ENCODE data around the gene ZCCHC12. TPM values are rescaled to one million over a fixed set of nuclear protein-coding genes. Genes with fewer than 3 reads are reported as not detected.

Gene ZCCHC12
- total RNA-seq, 1 experiment from 2014 or later: 0.87 TPM

DNA sequence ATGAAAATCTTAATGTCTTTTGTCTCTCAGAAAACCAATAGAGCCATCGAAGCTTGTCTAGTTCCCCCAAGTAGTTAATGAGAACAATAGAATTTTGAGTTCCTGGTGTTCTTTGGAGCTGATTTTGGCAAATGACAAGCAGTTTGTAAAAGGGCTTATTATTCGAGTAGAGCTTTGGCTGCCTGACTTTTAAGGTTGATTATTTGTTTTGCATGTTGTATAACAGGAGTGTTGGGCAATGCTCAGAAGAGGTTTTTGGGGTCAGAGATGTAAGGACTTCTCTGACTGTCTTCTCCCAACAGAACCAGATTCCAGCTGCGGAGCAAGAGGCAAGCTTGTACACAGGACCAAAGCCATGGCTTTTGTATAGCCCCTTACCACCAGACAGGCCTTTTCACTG, 30.0 kb downstream of the ZCCHC12 start:
- no peaks in the 10 kb centered on the region for H3K4me1 Mint-ChIP-seq
- no peak overlapping the region for H3K27ac Mint-ChIP-seq
- no peaks in the 10 kb centered on the region for H3K36me3 Mint-ChIP-seq
- H3K27me3 Mint-ChIP-seq (ENCODE audit: low read depth): peaks cover 7% of the 10 kb centered on the region
- DNase-seq (ENCODE audit: low spot score) (no peak), ATAC-seq (no peak)
- ChIA-PET CTCF (interaction anchor here (2.2 kb wide), 1 partner anchor 14 kb away, joined by 6 read pairs; no protein-coding TSS in a partner anchor), POLR2A (no interaction called here)
- no peak overlapping the region for H3K4me3 Mint-ChIP-seq
- H3K9me3 Mint-ChIP-seq: no peaks in the 10 kb centered on the region
- TF ChIP-seq SP1 (CRISPR knock-in tag; conservative IDR thresholded peaks at IDR 0.05) (no peak), ZNF396 (CRISPR knock-in tag; IDR thresholded peaks at IDR 0.05; ENCODE audit: borderline replicate concordance) (no peak), FOXP4 (CRISPR knock-in tag; IDR thresholded peaks at IDR 0.05) (no peak), ATF1 (CRISPR knock-in tag; IDR thresholded peaks at IDR 0.05) (no peak), TEAD4 (CRISPR knock-in tag; IDR thresholded peaks at IDR 0.05) (no peak), GRHL2 (CRISPR knock-in tag; IDR thresholded peaks at IDR 0.05; ENCODE audit: insufficient replicate concordance, severe bottlenecking) (no peak)

DNA sequence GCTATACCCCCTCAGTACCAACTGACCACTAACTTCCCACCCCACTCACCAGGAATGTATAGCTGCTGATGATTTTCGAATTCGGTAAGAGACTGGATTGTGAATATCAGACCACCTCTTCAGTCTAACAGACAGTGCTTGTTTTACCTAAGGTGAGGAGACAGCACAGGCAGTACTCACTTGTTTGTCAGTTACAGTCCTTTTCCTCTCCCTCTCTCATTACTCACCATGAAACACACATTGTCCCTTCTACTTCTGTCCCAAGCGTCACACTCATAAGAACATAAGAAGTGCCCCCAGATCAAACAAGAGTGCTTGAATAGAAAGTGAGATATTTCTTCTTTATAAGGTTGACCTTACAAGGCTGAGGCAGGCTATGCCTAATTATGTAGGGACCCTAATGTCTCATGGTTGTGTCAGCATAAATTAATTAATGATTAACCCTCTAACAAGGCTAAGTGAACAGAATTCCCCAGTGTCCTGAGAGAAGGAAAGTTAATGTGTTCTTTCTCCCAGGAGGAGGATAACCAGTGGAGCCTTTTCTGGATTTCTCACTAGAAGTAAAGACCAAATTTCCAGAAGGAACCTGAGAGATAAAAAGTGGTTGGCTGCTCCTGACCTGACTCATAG, 32.2 kb downstream of the ZCCHC12 start:
- Mint-ChIP-seq H3K4me3 (no peak overlapping the region), H3K27me3 (ENCODE audit: low read depth) (peaks cover 4% of the 10 kb centered on the region; the same call in 1 of the 2 replicates), H3K4me1 (no peaks in the 10 kb centered on the region), H3K36me3 (no peaks in the 10 kb centered on the region), H3K9me3 (no peaks in the 10 kb centered on the region), H3K27ac (no peak overlapping the region)
- ATAC-seq (no peak), DNase-seq (ENCODE audit: low spot score) (no peak)
- CTCF ChIA-PET: no interaction called here
- POLR2A ChIA-PET: no interaction called here
- TF ChIP-seq GRHL2 (CRISPR knock-in tag; IDR thresholded peaks at IDR 0.05; ENCODE audit: insufficient replicate concordance, severe bottlenecking): no peak
- TF ChIP-seq, protein P1, sequence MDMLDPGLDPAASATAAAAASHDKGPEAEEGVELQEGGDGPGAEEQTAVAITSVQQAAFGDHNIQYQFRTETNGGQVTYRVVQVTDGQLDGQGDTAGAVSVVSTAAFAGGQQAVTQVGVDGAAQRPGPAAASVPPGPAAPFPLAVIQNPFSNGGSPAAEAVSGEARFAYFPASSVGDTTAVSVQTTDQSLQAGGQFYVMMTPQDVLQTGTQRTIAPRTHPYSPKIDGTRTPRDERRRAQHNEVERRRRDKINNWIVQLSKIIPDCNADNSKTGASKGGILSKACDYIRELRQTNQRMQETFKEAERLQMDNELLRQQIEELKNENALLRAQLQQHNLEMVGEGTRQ (CRISPR knock-in tag; IDR thresholded peaks at IDR 0.05): no peak
- TF ChIP-seq, protein P2, sequence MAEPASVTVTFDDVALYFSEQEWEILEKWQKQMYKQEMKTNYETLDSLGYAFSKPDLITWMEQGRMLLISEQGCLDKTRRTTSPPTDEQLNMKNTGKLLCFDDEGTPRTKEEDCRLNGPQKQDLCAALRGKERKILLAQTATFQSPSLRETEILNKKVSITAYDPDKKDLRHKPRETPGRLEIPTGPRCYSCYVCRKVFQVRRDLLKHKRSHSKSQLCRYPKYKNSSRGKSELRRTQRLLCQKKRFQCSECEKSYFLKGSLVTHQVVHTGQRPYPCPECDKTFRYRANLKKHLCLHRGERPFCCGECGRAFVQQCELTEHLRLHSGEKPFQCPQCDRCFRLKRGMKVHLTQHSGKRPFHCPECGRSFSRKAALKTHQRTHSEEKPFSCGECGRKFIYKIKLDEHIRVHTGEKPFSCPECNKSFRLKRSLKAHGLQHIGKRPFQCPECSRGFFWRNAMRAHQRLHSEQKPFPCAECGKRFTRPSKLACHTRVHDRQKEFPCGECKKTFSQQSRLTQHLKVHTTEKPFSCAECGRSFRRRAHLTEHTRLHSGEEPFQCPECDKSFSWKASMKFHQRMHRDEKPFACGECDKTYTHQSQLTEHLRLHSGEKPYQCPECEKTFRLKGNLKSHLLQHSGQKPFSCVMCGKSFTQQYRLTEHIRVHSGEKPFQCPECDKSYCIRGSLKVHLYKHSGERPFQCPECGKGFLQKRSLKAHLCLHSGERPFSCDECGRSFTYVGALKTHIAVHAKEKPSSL (CRISPR knock-in tag; conservative IDR thresholded peaks at IDR 0.05): no peak
- TF ChIP-seq ESRRA (CRISPR knock-in tag; IDR thresholded peaks at IDR 0.05; ENCODE audit: borderline replicate concordance): no peak
- TF ChIP-seq CREB1 (CRISPR knock-in tag; IDR thresholded peaks at IDR 0.05): no peak
- no peak for TF ChIP-seq NFE2L1 (CRISPR knock-in tag; IDR thresholded peaks at IDR 0.05)
- no peak for TF ChIP-seq HMGA2 (CRISPR knock-in tag; IDR thresholded peaks at IDR 0.05)
- TF ChIP-seq MLX (CRISPR knock-in tag; IDR thresholded peaks at IDR 0.05): no peak
- TF ChIP-seq NR1H2 (CRISPR knock-in tag; IDR thresholded peaks at IDR 0.05): no peak
- TF ChIP-seq MYBL2 (CRISPR knock-in tag; IDR thresholded peaks at IDR 0.05): no peak
- no peak for TF ChIP-seq RORB (CRISPR knock-in tag; IDR thresholded peaks at IDR 0.05)
- no peak for TF ChIP-seq STAT6 (CRISPR knock-in tag; conservative IDR thresholded peaks at IDR 0.05; ENCODE audit: low read depth)
- no peak for TF ChIP-seq E2F4 (CRISPR knock-in tag; IDR thresholded peaks at IDR 0.05; ENCODE audit: borderline replicate concordance, low read depth)
- TF ChIP-seq GABPB1 (CRISPR knock-in tag; IDR thresholded peaks at IDR 0.05): no peak
- no peak for TF ChIP-seq HMGXB4 (CRISPR knock-in tag; IDR thresholded peaks at IDR 0.05)

Data from WTC11 (cell line).